ENCODE results near the gene GYS1.

The GYS1 gene

DNA sequence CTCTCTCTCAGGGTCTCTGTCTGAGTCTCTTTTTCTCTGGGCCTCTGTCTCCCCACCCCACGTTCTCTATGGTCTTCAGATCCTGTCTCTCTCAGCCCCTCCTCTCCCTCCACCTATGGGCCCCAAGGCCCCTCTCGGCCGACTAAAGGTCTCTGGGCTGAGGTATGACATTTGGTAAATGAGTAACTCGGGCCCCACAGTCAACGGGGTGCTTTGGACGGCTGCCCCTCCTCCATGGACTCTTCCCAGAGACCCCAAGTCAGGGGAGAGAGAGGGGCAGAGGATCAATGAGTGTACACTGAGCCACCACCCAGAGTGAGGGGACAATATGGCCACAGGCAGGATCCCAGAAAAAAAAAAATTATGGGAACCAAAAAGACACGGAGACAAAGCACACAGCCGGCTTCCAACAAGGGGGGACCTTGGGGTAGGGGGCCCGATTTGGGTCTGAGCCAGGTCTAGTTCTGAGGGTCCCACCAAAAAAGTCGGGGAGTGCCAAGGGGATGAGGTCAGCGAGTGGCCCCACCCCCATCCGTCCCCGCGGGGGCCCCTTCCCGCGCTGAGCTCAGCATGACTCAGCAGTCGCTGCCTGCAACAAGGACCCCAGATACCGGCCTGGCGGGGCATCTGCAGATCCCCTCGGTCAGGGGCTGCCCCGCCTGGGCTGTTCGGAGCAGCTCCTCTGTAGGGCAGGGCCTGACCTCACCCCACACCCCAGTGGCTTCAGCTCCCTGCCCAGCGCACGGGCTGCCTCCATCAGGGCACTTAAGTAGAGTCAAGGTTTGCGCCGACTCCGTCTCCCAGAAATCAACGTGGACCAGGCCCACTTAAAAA lies 29.5 kb downstream of the GYS1 start:
- Histone ChIP-seq H3K4me3 (ENCODE audit: low read depth, low read length) (no peak overlapping the region), H3K4me1 (ENCODE audit: control insufficient read depth, insufficient read depth, low read length) (peaks cover 20% of the 10 kb centered on the region), H3K27ac (ENCODE audit: extremely low read depth, low read depth, low read length) (peak overlapping the region; percentile 82), H3K36me3 (ENCODE audit: control insufficient read depth in 2 of 2, insufficient read depth in 1 of 2, low read length in 2 of 2) (peaks cover 2 to 40% of the 10 kb centered on the region in 2 experiments; a peak in 2 of 3 replicates), H3K9me3 (ENCODE audit: control insufficient read depth, insufficient read depth, low read depth, low read length) (no peaks in the 10 kb centered on the region)
- ChIA-PET CTCF (interaction anchor here (0.6 to 1.4 kb wide), 5 partner anchors 30 to 123 kb away, joined by 3 to 5 read pairs (median 4); partner anchors contain the start of genes GYS1 and RUVBL2), POLR2A (interaction anchor here (0.5 to 3.2 kb wide), 9 partner anchors 9 to 471 kb away, joined by 3 to 16 read pairs (median 5); partner anchors contain the start of genes BAX, GYS1, NUCB1 and PPP1R15A)
- TF ChIP-seq ZSCAN23 (tag by site-specific recombination; IDR thresholded peaks at IDR 0.05): peak; percentile 87
- TF ChIP-seq, protein P1, sequence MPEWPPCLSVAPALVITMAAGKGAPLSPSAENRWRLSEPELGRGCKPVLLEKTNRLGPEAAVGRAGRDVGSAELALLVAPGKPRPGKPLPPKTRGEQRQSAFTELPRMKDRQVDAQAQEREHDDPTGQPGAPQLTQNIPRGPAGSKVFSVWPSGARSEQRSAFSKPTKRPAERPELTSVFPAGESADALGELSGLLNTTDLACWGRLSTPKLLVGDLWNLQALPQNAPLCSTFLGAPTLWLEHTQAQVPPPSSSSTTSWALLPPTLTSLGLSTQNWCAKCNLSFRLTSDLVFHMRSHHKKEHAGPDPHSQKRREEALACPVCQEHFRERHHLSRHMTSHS (tag by site-specific recombination; IDR thresholded peaks at IDR 0.05): no peak; the same call in 1 of the 2 replicates
- TF ChIP-seq ZNF776 (tag by site-specific recombination; IDR thresholded peaks at IDR 0.05; ENCODE audit: borderline replicate concordance): no peak
- TF ChIP-seq ZNF677 (tag by site-specific recombination; IDR thresholded peaks at IDR 0.05): no peak
- TF ChIP-seq OSR2 (tag by site-specific recombination; IDR thresholded peaks at IDR 0.05): no peak
- TF ChIP-seq ZNF623 (tag by site-specific recombination; IDR thresholded peaks at IDR 0.05): peak; percentile 27; the same call in 1 of the 2 replicates
- no peak for TF ChIP-seq TRIM28 (IDR thresholded peaks at IDR 0.05; ENCODE audit: borderline replicate concordance, low read length)
- no peak for TF ChIP-seq ZNF341 (tag by site-specific recombination; IDR thresholded peaks at IDR 0.05; ENCODE audit: low read depth)
- TF ChIP-seq ZXDB (tag by site-specific recombination; IDR thresholded peaks at IDR 0.05): peak; percentile 93
- peak; percentile 86 for TF ChIP-seq KLF9 (tag by site-specific recombination; IDR thresholded peaks at IDR 0.05; ENCODE audit: low read depth)
- peak; percentile 97 for TF ChIP-seq ZIC2 (tag by site-specific recombination; IDR thresholded peaks at IDR 0.05)
- TF ChIP-seq ZNF266 (tag by site-specific recombination; IDR thresholded peaks at IDR 0.05; ENCODE audit: low read depth): no peak
- TF ChIP-seq, protein P2, sequence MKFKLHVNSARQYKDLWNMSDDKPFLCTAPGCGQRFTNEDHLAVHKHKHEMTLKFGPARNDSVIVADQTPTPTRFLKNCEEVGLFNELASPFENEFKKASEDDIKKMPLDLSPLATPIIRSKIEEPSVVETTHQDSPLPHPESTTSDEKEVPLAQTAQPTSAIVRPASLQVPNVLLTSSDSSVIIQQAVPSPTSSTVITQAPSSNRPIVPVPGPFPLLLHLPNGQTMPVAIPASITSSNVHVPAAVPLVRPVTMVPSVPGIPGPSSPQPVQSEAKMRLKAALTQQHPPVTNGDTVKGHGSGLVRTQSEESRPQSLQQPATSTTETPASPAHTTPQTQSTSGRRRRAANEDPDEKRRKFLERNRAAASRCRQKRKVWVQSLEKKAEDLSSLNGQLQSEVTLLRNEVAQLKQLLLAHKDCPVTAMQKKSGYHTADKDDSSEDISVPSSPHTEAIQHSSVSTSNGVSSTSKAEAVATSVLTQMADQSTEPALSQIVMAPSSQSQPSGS (tag by site-specific recombination; IDR thresholded peaks at IDR 0.05; ENCODE audit: low read depth): peak; percentile 73
- TF ChIP-seq, protein P3, sequence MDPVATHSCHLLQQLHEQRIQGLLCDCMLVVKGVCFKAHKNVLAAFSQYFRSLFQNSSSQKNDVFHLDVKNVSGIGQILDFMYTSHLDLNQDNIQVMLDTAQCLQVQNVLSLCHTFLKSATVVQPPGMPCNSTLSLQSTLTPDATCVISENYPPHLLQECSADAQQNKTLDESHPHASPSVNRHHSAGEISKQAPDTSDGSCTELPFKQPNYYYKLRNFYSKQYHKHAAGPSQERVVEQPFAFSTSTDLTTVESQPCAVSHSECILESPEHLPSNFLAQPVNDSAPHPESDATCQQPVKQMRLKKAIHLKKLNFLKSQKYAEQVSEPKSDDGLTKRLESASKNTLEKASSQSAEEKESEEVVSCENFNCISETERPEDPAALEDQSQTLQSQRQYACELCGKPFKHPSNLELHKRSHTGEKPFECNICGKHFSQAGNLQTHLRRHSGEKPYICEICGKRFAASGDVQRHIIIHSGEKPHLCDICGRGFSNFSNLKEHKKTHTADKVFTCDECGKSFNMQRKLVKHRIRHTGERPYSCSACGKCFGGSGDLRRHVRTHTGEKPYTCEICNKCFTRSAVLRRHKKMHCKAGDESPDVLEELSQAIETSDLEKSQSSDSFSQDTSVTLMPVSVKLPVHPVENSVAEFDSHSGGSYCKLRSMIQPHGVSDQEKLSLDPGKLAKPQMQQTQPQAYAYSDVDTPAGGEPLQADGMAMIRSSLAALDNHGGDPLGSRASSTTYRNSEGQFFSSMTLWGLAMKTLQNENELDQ (tag by site-specific recombination; IDR thresholded peaks at IDR 0.05; ENCODE audit: low read depth): no peak
- no peak for TF ChIP-seq ZNF768 (tag by site-specific recombination; IDR thresholded peaks at IDR 0.05)
- TF ChIP-seq ZNF423 (tag by site-specific recombination; IDR thresholded peaks at IDR 0.05): no peak
- TF ChIP-seq ZNF184 (tag by site-specific recombination; IDR thresholded peaks at IDR 0.05): no peak
- TF ChIP-seq ZNF596 (tag by site-specific recombination; IDR thresholded peaks at IDR 0.05): peak; percentile 17; the same call in 1 of the 2 replicates
- peak; percentile 55 for TF ChIP-seq ZNF558 (tag by site-specific recombination; IDR thresholded peaks at IDR 0.05)
- TF ChIP-seq ZNF302 (tag by site-specific recombination; IDR thresholded peaks at IDR 0.05; ENCODE audit: low read depth): no peak
- TF ChIP-seq, protein P4, sequence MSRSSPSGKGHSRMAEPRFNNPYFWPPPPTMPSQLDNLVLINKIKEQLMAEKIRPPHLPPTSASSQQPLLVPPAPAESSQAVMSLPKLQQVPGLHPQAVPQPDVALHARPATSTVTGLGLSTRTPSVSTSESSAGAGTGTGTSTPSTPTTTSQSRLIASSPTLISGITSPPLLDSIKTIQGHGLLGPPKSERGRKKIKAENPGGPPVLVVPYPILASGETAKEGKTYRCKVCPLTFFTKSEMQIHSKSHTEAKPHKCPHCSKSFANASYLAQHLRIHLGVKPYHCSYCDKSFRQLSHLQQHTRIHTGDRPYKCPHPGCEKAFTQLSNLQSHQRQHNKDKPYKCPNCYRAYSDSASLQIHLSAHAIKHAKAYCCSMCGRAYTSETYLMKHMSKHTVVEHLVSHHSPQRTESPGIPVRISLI (tag by site-specific recombination; IDR thresholded peaks at IDR 0.05): peak; percentile 91
- TF ChIP-seq, protein P5, sequence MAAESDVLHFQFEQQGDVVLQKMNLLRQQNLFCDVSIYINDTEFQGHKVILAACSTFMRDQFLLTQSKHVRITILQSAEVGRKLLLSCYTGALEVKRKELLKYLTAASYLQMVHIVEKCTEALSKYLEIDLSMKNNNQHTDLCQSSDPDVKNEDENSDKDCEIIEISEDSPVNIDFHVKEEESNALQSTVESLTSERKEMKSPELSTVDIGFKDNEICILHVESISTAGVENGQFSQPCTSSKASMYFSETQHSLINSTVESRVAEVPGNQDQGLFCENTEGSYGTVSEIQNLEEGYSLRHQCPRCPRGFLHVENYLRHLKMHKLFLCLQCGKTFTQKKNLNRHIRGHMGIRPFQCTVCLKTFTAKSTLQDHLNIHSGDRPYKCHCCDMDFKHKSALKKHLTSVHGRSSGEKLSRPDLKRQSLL (tag by site-specific recombination; IDR thresholded peaks at IDR 0.05): 0 out of 2 replicates have a peak, but pooled peaks have one; percentile 14
- TF ChIP-seq ZNF658 (tag by site-specific recombination; IDR thresholded peaks at IDR 0.05): no peak
- no peak for TF ChIP-seq ZNF514 (tag by site-specific recombination; IDR thresholded peaks at IDR 0.05)
- TF ChIP-seq, protein P6, sequence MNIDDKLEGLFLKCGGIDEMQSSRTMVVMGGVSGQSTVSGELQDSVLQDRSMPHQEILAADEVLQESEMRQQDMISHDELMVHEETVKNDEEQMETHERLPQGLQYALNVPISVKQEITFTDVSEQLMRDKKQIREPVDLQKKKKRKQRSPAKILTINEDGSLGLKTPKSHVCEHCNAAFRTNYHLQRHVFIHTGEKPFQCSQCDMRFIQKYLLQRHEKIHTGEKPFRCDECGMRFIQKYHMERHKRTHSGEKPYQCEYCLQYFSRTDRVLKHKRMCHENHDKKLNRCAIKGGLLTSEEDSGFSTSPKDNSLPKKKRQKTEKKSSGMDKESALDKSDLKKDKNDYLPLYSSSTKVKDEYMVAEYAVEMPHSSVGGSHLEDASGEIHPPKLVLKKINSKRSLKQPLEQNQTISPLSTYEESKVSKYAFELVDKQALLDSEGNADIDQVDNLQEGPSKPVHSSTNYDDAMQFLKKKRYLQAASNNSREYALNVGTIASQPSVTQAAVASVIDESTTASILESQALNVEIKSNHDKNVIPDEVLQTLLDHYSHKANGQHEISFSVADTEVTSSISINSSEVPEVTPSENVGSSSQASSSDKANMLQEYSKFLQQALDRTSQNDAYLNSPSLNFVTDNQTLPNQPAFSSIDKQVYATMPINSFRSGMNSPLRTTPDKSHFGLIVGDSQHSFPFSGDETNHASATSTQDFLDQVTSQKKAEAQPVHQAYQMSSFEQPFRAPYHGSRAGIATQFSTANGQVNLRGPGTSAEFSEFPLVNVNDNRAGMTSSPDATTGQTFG (tag by site-specific recombination; IDR thresholded peaks at IDR 0.05; ENCODE audit: borderline replicate concordance): no peak
- 0 out of 2 replicates have a peak, but pooled peaks have one; percentile 26 for TF ChIP-seq MZF1 (tag by site-specific recombination; IDR thresholded peaks at IDR 0.05; ENCODE audit: borderline replicate concordance)
- 0 out of 2 replicates have a peak, but pooled peaks have one; percentile 9 for TF ChIP-seq EGR2 (tag by site-specific recombination; IDR thresholded peaks at IDR 0.05; ENCODE audit: low read depth)
- no peak for TF ChIP-seq ZNF549 (tag by site-specific recombination; IDR thresholded peaks at IDR 0.05)

All from HEK293 (cell line).